ENCODE data around the gene RIOK2.

DNA sequence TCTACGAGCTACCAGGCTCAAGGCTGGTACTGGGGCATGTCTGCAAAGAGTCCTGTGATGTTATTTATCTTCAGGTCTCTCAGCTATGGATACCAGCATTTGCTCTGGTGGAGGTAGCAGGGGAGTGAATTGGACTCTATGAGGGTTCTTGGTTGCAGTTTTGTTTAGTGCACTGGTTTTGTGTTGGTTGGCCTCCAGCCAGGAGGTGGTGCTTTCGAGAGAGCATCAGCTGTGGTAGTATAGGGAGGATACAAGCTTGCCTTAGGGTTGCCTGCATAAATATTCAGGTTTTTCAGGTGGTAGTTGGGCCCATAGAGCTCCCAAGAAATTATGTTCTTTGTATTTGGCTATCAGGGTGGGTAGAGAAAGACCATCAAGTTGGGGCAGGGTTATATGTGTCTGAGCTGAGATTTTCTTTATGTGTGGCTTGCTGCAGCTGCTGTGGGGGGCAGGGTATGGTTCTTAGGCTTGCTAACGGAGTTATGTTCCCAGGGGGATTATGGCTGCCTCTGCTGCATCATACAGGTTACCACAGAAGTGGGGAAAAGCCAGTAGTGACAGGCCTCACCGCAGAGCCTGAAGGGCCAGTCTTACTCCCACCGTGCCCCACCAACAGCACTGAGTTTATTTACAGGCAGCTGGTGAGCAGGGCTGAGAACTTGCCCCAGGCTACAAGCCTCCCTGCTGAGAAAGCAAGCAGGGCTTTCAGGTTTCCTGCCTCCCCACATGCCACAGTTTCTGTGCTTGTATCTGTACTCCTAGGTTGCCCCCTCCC, 9.7 kb upstream of the RIOK2 start:
- TF ChIP-seq, protein P1, sequence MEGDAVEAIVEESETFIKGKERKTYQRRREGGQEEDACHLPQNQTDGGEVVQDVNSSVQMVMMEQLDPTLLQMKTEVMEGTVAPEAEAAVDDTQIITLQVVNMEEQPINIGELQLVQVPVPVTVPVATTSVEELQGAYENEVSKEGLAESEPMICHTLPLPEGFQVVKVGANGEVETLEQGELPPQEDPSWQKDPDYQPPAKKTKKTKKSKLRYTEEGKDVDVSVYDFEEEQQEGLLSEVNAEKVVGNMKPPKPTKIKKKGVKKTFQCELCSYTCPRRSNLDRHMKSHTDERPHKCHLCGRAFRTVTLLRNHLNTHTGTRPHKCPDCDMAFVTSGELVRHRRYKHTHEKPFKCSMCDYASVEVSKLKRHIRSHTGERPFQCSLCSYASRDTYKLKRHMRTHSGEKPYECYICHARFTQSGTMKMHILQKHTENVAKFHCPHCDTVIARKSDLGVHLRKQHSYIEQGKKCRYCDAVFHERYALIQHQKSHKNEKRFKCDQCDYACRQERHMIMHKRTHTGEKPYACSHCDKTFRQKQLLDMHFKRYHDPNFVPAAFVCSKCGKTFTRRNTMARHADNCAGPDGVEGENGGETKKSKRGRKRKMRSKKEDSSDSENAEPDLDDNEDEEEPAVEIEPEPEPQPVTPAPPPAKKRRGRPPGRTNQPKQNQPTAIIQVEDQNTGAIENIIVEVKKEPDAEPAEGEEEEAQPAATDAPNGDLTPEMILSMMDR (IDR thresholded peaks at IDR 0.05) = no peak
- TF ChIP-seq POLR2A (IDR thresholded peaks at IDR 0.05) = no peak

Measured in esophagus squamous epithelium (tissue), 4 donors.